ENCODE data around the gene RPUSD2. TPM values are rescaled to one million over a fixed set of nuclear protein-coding genes. Genes with fewer than 3 reads are reported as not detected.

RPUSD2 gene
- polyA plus RNA-seq, 1 of the 3 experiments (the other 2 are of a cell fraction) = 10.8 TPM

GRCh38 chr15:40549894-40550293, 19.2 kb upstream of the RPUSD2 start (continued):
- no peak for TF ChIP-seq TCF12 (IDR thresholded peaks at IDR 0.05)
- no peak for TF ChIP-seq USF1 (IDR thresholded peaks at IDR 0.05; ENCODE audit: borderline replicate concordance, low read depth)
- TF ChIP-seq MXI1 (IDR thresholded peaks at IDR 0.05; ENCODE audit: low read depth, low read length) = no peak
- TF ChIP-seq RFX5 (IDR thresholded peaks at IDR 0.05; ENCODE audit: low read length) = no peak
- TF ChIP-seq IRF3 (IDR thresholded peaks at IDR 0.05; ENCODE audit: low read depth, low read length) = no peak

GRCh38 chr15:40550341-40551037, 18.6 kb upstream of the RPUSD2 start:
- Histone ChIP-seq H3K79me2 (ENCODE audit: insufficient read depth) (no peaks in the 10 kb centered on the region), H3K9ac (no peak overlapping the region), H4K20me1 (ENCODE audit: insufficient read depth) (no peaks in the 10 kb centered on the region), H3K4me3 (ENCODE audit: low read depth in 2 of 2, low read length in 1 of 2) (no peak overlapping the region), H3F3A (replicated peaks; ENCODE audit: insufficient read depth) (no peaks in the 10 kb centered on the region), H3K4me2 (no peak overlapping the region), H3K27me3 (ENCODE audit: insufficient read depth) (no peaks in the 10 kb centered on the region), H2AFZ (ENCODE audit: low read depth) (no peak overlapping the region), H3K27ac (ENCODE audit: low read depth in 2 of 2, low read length in 1 of 2) (no peak overlapping the region), H3K9me2 (no peaks in the 10 kb centered on the region), H3K36me3 (replicated peaks in 1 of 2; ENCODE audit: control insufficient read depth in 1 of 2, insufficient read depth in 2 of 2, low read length in 1 of 2) (peaks cover 8 to 26% of the 10 kb centered on the region in 2 experiments), H3K9me3 (no peaks in the 10 kb centered on the region), H3K4me1 (ENCODE audit: control insufficient read depth in 1 of 2, insufficient read depth in 2 of 2, low read depth in 1 of 2, low read length in 1 of 2) (no peaks in the 10 kb centered on the region)
- CTCF ChIA-PET = interaction anchor here (0.9 kb wide), 1 partner anchor 32 kb away, joined by 3 read pairs; no protein-coding TSS in a partner anchor
- WGBS (ENCODE audit: low lambda C conversion rate) = 97% methylated on average over 6 of the region's 6 CpGs
- no peak for TF ChIP-seq ELF1 (IDR thresholded peaks at IDR 0.05)
- TF ChIP-seq REST (IDR thresholded peaks at IDR 0.05; ENCODE audit: low read depth, low read length) = no peak
- no peak for TF ChIP-seq EZH2phosphoT487 (IDR thresholded peaks at IDR 0.05; ENCODE audit: borderline replicate concordance, low read depth)
- no peak for TF ChIP-seq USF2 (IDR thresholded peaks at IDR 0.05; ENCODE audit: borderline replicate concordance, low read depth, low read length)
- no peak for TF ChIP-seq GABPA (IDR thresholded peaks at IDR 0.05; ENCODE audit: low read depth)
- TF ChIP-seq YY1 (IDR thresholded peaks at IDR 0.05; ENCODE audit: low read depth) = no peak
- TF ChIP-seq NFIC (IDR thresholded peaks at IDR 0.05; ENCODE audit: borderline replicate concordance) = no peak
- TF ChIP-seq NRF1 (IDR thresholded peaks at IDR 0.05; ENCODE audit: low read depth, low read length) = no peak
- TF ChIP-seq MAX (IDR thresholded peaks at IDR 0.05; ENCODE audit: low read depth) = no peak
- TF ChIP-seq FOXJ3 (CRISPR knock-in tag; IDR thresholded peaks at IDR 0.05) = no peak
- TF ChIP-seq TCF12 (IDR thresholded peaks at IDR 0.05) = no peak
- POLR2A ChIA-PET = no interaction called here
- DNase-seq = no peak

All from SK-N-SH (cell line).